Mammary epithelial cell (primary cell): ENCODE data around the gene CENPB.

Source experiments
- EZH2 ChIP-seq: IDR thresholded peaks from 2 replicates; pipeline ENCODE4 v1.6.1; 2012; ENCODE audit warnings: low read length, inconsistent platforms, borderline replicate concordance
- TF ChIP-seq, protein P1 (sequence below), 2 donors: IDR thresholded peaks in 1 of 2; conservative IDR thresholded peaks in 1 of 2; 2 replicates each; pipeline ENCODE4 v1.5.1; 2011 to 2012; ENCODE audit warnings: inconsistent platforms in 2 of 2, low read length in 2 of 2, mild to moderate bottlenecking in 2 of 2, control low read depth in 1 of 2, low read depth in 1 of 2; ENCODE audit not compliant: insufficient read depth in 1 of 2; ENCODE audit errors: extremely low read depth in 1 of 2

DNA sequence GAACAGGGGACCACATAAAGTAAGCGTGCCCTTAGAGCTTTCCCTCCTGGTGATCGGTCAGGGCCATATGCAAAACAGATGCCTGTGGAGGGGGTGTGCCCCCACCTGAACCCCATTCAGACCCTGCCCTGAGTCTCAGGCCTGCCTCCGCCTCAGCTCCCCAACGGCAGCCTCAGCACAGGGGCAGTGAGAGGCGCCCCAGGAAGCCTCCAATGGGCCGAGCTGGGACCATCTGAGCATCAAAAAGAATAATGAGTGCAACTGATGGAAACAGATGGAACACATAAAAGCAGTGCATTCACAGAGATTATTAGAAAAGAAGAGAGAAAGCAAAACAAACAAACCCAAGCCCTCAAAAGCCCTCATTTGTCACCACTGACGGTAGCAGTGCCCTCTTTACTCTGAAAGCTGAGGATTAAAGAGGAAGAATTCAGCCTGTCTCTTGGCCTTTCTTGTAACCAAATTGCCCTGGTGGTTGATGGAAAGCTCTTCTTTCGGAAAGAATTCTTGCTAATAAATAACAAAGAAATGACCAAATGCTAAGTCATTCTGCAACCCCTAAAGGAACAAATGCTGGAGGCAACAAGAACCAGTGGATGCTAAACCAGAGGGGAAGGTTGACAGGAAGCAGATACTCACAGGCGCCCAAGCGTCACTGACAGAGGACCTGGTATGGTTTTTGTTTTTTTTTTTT is 25.7 kb downstream of the CENPB start:
- TF ChIP-seq, protein P1, sequence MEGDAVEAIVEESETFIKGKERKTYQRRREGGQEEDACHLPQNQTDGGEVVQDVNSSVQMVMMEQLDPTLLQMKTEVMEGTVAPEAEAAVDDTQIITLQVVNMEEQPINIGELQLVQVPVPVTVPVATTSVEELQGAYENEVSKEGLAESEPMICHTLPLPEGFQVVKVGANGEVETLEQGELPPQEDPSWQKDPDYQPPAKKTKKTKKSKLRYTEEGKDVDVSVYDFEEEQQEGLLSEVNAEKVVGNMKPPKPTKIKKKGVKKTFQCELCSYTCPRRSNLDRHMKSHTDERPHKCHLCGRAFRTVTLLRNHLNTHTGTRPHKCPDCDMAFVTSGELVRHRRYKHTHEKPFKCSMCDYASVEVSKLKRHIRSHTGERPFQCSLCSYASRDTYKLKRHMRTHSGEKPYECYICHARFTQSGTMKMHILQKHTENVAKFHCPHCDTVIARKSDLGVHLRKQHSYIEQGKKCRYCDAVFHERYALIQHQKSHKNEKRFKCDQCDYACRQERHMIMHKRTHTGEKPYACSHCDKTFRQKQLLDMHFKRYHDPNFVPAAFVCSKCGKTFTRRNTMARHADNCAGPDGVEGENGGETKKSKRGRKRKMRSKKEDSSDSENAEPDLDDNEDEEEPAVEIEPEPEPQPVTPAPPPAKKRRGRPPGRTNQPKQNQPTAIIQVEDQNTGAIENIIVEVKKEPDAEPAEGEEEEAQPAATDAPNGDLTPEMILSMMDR (conservative IDR thresholded peaks at IDR 0.05 in 1 of 2, IDR thresholded peaks at IDR 0.05 in 1 of 2; ENCODE audit: extremely low read depth in 1 of 2, insufficient read depth in 1 of 2, low read depth in 1 of 2, low read length in 2 of 2) = no peak
- no peak for TF ChIP-seq EZH2
